GM19035 (cell line): ENCODE results near the gene BBS5.
"Not testable (repeated sequence)": the region's sequence is repeated elsewhere in the genome, so short reads cannot be mapped to it uniquely, and the experiment has no call there.

Experiments used
- ATAC-seq: cut with Tn5 transposase; IDR thresholded peaks from one replicate; pipeline ENCODE4 v1.9.1; 2021; ENCODE audit not compliant: unreplicated experiment

Gene BBS5

GRCh38 chr2:169539460-169539859 is 60.2 kb downstream of the BBS5 start:
- not testable (repeated sequence) for ATAC-seq

- ATAC-seq, result no peak
Observed at GRCh38 chr2:169540146-169540545, 60.9 kb downstream of the BBS5 start.

- ATAC-seq, result no peak
Observed at GRCh38 chr2:169542433-169542832, 63.1 kb downstream of the BBS5 start.

- ATAC-seq, result no peak
Observed at GRCh38 chr2:169546756-169547155, 67.5 kb downstream of the BBS5 start.
